NOMO-1 (cell line): ENCODE measurements around the gene ZMAT5.

ENCODE experiments used
- DNase-seq, 2 experiments: peaks; one replicate each; lab custom pipeline; 2025; ENCODE audit not compliant: unreplicated experiment in 2 of 2; lab: John Stamatoyannopoulos, UW

ZMAT5 gene

DNA sequence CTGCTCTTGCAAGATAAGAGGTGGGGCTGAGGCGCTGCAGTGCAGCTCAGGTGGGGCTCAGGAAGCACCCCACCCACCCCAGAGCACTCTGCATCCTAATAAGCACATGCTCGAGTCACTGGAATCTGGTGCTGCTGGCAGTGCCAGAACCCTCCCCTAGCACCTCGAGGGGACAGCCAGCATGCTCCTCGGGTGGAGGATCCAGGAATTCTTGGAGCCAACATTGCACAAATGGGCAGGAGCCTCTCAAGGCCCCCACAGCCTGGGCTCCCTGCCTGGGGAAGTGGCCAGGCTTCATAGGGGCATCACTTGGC, 74.5 kb downstream of the ZMAT5 start:
- DNase-seq, result no peak

DNA sequence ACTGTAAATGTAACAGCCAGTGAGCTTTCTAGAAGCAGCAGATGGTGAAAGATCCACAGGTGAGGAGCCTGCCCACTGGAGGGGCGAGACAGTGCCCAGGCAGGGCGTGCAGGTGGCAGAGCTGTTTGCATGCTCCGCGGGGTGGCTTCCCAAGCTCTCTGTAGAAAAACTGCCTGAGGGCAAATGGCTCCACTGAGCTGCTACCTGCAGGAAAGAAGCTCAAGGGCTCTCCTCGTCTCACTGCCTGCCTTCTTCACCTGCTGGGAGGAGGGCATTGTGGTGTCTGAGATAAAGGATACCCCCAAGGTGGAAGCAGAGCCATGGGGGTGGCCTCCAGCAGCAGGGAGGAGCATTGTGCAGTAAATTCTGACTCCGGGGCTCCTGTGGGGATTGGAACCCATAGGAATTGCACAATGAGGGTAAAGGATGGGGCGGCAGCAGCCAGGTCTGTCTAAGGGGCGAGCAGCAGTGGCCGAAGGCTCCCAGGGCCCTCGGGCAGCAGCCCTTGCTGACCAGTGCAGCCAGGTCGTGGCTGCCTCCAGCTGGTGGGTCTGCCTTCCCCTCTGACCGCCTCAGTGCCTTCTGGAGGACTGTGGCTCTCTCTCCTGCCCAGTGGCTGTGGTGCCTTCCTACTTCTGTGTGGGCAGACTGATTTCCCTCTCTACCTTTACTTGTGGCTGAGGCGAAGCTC, 75.0 kb downstream of the ZMAT5 start:
- DNase-seq, result no peak

DNA sequence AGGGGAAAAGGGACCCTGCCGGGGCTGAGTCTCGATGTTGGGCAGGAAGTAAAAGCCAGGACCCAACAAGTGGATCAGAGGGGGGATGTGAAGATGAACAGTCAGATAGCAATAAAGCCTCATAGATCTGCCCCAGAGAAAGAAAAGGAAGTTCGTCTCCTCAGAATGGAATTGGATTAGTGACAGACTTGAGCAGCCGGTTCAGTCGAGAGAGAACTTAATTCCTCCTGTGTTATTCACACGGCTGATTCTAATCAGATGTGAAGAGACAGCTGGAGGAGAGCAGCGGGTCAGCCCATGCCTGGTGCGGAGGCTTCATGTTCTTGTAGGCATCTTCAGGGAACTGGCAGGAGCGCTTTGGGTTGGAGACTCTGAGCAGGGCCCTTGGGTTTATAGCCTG, 76.3 kb downstream of the ZMAT5 start:
- DNase-seq, result no peak

DNA sequence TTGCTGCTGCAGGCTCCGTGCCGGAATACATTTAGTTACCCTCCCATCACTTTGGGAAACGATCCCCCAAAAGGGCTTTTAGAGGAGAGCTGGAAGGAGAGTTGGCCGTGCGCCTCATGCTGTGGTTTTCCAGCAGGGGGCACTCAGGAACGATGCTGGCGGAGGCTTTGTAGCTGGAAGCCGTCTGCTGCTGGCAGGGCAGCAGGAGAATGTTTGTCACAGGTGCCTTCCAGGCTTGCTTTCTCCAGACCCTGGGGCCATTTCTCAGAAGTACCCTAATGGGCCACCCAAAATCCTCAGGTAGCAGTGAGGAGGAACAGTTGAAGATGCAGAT, 77.0 kb downstream of the ZMAT5 start:
- DNase-seq, result peak in 1 of 2 experiments; percentile 13

DNA sequence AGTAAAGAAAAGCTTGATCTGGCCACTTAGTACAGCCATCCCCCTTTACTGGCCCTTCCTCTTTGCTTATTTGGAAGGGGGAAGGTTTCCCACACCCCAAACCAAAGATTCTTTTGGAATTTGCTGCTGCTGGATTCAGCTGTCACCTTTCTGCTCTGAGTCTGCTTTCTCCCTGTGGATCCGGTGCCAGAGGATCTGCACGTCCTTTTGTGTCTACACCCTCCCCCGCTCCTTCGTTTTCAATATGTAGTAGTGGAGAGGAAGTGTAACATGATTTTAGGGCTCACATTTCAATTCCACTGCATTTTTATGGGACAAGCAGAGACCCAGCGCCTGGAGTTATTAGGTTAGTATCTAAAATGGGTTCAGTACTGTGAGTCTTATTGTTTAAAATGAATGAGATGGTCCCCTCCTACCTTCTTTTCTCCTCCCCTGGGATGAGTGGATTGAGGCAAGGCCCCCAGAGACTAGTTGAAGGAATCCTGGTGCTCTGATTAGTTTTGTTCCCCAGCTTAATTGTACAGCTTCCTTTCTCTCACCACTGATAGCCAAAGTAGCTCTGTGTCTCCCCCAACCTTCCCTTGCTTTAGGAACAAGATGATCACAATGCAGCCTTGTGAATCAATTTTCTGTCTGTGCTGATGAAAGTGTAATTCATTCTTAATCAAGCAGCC, 77.5 kb downstream of the ZMAT5 start:
- no peak for DNase-seq

DNA sequence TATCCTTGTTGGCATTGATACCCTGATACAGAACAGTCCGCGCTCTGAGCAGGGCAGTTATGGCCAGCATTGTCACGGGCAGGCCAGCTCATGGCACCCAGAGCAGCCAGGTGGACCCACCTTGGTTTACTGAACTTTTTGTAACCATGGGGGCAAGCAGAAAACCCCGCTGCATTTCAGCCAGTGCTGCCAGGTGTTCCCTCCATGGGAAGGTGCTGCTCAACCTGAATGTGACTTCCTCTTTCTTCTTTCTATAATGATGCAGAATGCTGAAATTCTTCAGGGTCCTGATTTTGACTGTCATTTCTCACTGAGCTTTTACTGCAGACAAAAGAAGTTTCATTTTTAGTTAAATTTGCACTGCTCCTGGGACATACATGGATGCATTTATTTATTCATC, 82.6 kb downstream of the ZMAT5 start:
- DNase-seq, result no peak

DNA sequence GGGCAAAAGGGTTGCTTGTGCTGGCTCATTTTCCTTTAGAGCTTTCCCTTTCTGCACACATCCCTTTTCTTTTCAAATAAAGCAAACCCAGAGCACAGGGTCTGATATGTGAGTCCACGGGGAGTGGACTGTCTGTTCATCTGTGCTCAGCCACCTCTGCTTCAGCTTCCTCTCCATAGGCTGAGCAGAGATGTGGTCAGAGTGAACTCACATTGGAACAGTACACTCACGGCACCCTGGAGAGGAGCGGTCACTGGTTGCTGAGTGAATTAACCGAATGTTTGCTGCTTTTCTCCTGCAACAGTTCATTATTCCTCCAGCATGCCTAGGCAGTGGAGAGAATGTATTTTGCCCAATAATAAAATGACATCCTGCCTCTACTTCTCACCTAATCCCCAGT, 83.3 kb downstream of the ZMAT5 start:
- DNase-seq, result no peak
